ENCODE results near the gene GKN2. TPM values are rescaled to one million over a fixed set of nuclear protein-coding genes. Genes with fewer than 3 reads are reported as not detected.

GKN2 gene
- total RNA-seq, 1 experiment from 2014 or later = not detected

DNA sequence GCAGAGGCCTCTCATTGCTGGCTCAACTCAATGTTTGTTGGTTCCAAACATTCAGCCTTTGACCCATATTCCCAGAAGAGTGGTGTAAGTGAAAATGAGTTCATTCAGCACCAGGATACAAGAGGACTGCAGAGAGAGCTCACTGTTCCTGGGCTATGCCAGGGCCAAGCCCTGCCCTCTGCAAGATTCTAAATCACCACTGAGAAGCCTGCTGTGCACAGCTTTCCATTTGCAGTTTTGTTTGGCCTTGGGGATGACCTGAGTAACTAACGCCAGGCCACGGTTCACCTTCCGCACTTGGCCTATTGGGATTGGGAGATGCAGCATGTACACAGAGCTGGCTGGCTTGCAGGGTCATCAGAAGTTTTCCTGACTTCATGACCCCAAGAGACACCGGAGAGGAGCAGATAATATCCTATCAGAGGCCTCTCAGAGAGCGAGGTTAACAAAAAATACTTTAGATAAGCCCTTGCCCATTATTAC, 34.4 kb upstream of the GKN2 start:
- Mint-ChIP-seq H3K27ac (no peak overlapping the region), H3K4me3 (no peak overlapping the region), H3K27me3 (ENCODE audit: low read depth) (no peaks in the 10 kb centered on the region), H3K4me1 (no peaks in the 10 kb centered on the region; a peak in 1 of 4 replicates), H3K36me3 (ENCODE audit: insufficient read depth in 1 of 3, low read depth in 3 of 3) (no peaks in the 10 kb centered on the region), H3K9me3 (no peaks in the 10 kb centered on the region)
- no peaks in the 10 kb centered on the region for H3K79me1 ChIP-seq (ENCODE audit: insufficient read depth, low read depth, low read length, poor library complexity, severe bottlenecking)
- H2AK5ac ChIP-seq (ENCODE audit: insufficient read length, low read length) = no peak overlapping the region
- H3K14ac ChIP-seq (ENCODE audit: insufficient read depth, low read length) = 0 out of 2 replicates have a peak overlapping the region, but pooled peaks have one; percentile 59
- no peaks in the 10 kb centered on the region for H3K4me1 ChIP-seq (ENCODE audit: insufficient read depth, low read length)
- H4K5ac ChIP-seq (ENCODE audit: insufficient read length, low read depth, low read length) = no peak overlapping the region
- no peaks in the 10 kb centered on the region for H4K20me1 ChIP-seq (ENCODE audit: control insufficient read depth, insufficient read depth, insufficient read length)
- no peak overlapping the region for H3K4me2 ChIP-seq (ENCODE audit: insufficient read depth, insufficient read length, low read length)
- H2BK120ac ChIP-seq (ENCODE audit: low read depth, low read length, poor library complexity, severe bottlenecking) = no peak overlapping the region
- no peak overlapping the region for H3K18ac ChIP-seq (ENCODE audit: insufficient read length, low read depth, low read length)
- H2BK20ac ChIP-seq (ENCODE audit: low read depth, low read length, poor library complexity, severe bottlenecking) = no peak overlapping the region
- H3K23me2 ChIP-seq (ENCODE audit: insufficient read length, low read depth, low read length, poor library complexity, severe bottlenecking) = no peaks in the 10 kb centered on the region
- H4K91ac ChIP-seq (ENCODE audit: insufficient read length, low read depth, low read length) = no peak overlapping the region
- H4K8ac ChIP-seq (replicated peaks; ENCODE audit: insufficient read length, low read depth, low read length) = no peak overlapping the region
- H3K27me3 ChIP-seq (ENCODE audit: insufficient read depth, low read length) = no peaks in the 10 kb centered on the region
- H3K56ac ChIP-seq (ENCODE audit: insufficient read length, low read depth, low read length) = no peak overlapping the region
- H3K9ac ChIP-seq (ENCODE audit: extremely low read depth, insufficient read length, low read length) = no peak overlapping the region
- H3K27ac ChIP-seq (ENCODE audit: insufficient read length, low read depth, low read length) = no peak overlapping the region
- H3K4ac ChIP-seq (ENCODE audit: low read depth, low read length) = no peak overlapping the region
- no peak overlapping the region for H2AFZ ChIP-seq (ENCODE audit: low read length)
- no peaks in the 10 kb centered on the region for H3K9me3 ChIP-seq (ENCODE audit: control insufficient read depth, low read depth, low read length)
- no peak overlapping the region for H2BK5ac ChIP-seq (ENCODE audit: insufficient read length, low read length)
- no CpG with 5 or more reads among the region's 5 CpGs for WGBS (ENCODE audit: extremely low coverage, insufficient read length, low lambda C conversion rate)
- H2BK12ac ChIP-seq (ENCODE audit: insufficient read length, low read depth, low read length) = no peak overlapping the region
- TF ChIP-seq, protein P1, sequence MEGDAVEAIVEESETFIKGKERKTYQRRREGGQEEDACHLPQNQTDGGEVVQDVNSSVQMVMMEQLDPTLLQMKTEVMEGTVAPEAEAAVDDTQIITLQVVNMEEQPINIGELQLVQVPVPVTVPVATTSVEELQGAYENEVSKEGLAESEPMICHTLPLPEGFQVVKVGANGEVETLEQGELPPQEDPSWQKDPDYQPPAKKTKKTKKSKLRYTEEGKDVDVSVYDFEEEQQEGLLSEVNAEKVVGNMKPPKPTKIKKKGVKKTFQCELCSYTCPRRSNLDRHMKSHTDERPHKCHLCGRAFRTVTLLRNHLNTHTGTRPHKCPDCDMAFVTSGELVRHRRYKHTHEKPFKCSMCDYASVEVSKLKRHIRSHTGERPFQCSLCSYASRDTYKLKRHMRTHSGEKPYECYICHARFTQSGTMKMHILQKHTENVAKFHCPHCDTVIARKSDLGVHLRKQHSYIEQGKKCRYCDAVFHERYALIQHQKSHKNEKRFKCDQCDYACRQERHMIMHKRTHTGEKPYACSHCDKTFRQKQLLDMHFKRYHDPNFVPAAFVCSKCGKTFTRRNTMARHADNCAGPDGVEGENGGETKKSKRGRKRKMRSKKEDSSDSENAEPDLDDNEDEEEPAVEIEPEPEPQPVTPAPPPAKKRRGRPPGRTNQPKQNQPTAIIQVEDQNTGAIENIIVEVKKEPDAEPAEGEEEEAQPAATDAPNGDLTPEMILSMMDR (conservative IDR thresholded peaks at IDR 0.05) = no peak
- no peak overlapping the region for H2BK15ac ChIP-seq (ENCODE audit: low read depth, low read length)
- no peaks in the 10 kb centered on the region for H3K79me2 ChIP-seq (ENCODE audit: insufficient read depth, low read length)
- DNase-seq = no peak
- no peak overlapping the region for H3T11ph ChIP-seq (ENCODE audit: low read length)
- H3K23ac ChIP-seq (ENCODE audit: insufficient read length, low read depth, low read length) = no peak overlapping the region

Data from H9 (cell line).